ENCODE data around the gene GABRG3.

DNA sequence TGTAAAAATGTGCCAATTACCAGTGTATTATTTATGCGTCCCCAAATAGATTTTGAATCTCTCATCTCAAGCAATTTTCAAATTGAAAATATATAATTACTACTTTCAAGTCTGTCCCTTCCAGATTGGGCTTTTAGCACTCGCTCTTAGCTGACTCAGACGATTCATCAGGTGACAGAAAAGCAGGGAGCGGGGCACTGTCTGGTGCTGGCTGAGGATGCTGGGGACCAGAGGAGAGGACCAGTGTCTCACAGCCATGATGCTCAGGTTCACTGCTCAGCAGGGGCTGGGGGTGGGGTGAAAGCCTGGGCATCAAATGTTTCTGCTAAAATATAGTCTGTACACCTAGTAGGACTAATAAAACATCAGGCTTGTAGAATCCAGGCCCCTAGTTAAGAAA lies 199.9 kb downstream of the GABRG3 start:
- no peak for TF ChIP-seq TGIF2 (CRISPR knock-in tag; IDR thresholded peaks at IDR 0.05)
- TF ChIP-seq, protein P1, sequence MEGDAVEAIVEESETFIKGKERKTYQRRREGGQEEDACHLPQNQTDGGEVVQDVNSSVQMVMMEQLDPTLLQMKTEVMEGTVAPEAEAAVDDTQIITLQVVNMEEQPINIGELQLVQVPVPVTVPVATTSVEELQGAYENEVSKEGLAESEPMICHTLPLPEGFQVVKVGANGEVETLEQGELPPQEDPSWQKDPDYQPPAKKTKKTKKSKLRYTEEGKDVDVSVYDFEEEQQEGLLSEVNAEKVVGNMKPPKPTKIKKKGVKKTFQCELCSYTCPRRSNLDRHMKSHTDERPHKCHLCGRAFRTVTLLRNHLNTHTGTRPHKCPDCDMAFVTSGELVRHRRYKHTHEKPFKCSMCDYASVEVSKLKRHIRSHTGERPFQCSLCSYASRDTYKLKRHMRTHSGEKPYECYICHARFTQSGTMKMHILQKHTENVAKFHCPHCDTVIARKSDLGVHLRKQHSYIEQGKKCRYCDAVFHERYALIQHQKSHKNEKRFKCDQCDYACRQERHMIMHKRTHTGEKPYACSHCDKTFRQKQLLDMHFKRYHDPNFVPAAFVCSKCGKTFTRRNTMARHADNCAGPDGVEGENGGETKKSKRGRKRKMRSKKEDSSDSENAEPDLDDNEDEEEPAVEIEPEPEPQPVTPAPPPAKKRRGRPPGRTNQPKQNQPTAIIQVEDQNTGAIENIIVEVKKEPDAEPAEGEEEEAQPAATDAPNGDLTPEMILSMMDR (IDR thresholded peaks at IDR 0.05 in 2 of 3, conservative IDR thresholded peaks at IDR 0.05 in 1 of 3; ENCODE audit: insufficient read depth in 2 of 3, low read depth in 1 of 3, low read length in 3 of 3), result no peak
- no peak for TF ChIP-seq BMI1 (IDR thresholded peaks at IDR 0.05; ENCODE audit: low read length)
- TF ChIP-seq JUN (IDR thresholded peaks at IDR 0.05; ENCODE audit: borderline replicate concordance, low read depth, low read length), result no peak
- no peak for TF ChIP-seq JUN (CRISPR knock-in tag; IDR thresholded peaks at IDR 0.05; ENCODE audit: borderline replicate concordance)
- TF ChIP-seq, protein P2, sequence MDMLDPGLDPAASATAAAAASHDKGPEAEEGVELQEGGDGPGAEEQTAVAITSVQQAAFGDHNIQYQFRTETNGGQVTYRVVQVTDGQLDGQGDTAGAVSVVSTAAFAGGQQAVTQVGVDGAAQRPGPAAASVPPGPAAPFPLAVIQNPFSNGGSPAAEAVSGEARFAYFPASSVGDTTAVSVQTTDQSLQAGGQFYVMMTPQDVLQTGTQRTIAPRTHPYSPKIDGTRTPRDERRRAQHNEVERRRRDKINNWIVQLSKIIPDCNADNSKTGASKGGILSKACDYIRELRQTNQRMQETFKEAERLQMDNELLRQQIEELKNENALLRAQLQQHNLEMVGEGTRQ (CRISPR knock-in tag; IDR thresholded peaks at IDR 0.05), result no peak
- TF ChIP-seq POLR2AphosphoS5 (IDR thresholded peaks at IDR 0.05; ENCODE audit: control insufficient read depth, insufficient read depth, low read depth, low read length), result no peak
- no peak for TF ChIP-seq KLF6 (CRISPR knock-in tag; IDR thresholded peaks at IDR 0.05; ENCODE audit: borderline replicate concordance)
- no peak for TF ChIP-seq WHSC1 (IDR thresholded peaks at IDR 0.05; ENCODE audit: low read length)
- TF ChIP-seq ZBTB8A (IDR thresholded peaks at IDR 0.05; ENCODE audit: partially characterized antibody), result no peak

All from K562 (cell line).